Ascending aorta (tissue), 2 donors: Measurements from ENCODE around the gene CEPT1. TPM values are rescaled to one million over a fixed set of nuclear protein-coding genes. Genes with fewer than 3 reads are reported as not detected.
"Not testable (repeated sequence)": the region's sequence is repeated elsewhere in the genome, so short reads cannot be mapped to it uniquely, and the experiment has no call there.

Experiments
- DNase-seq, 2 donors: peaks; one replicate each; pipeline ENCODE4 v3.0.0-alpha.2; 2019; ENCODE audit warnings: low spot score in 2 of 2
- H3K27ac ChIP-seq, 2 donors: fragments of 200-600 bp; sonication (generic); one replicate each; pipeline ENCODE4 v1.5.1; 2016 to 2017; ENCODE audit warnings: mild to moderate bottlenecking in 1 of 2
- H3K27me3 ChIP-seq: fragments of 200-600 bp; sonication (generic); one replicate; pipeline ENCODE4 v1.5.1; 2017
- H3K36me3 ChIP-seq, 2 donors: fragments of 200-600 bp; sonication (generic); one replicate each; pipeline ENCODE4 v1.5.1; 2016
- H3K4me1 ChIP-seq, 2 donors: fragments of 200-600 bp; sonication (generic); one replicate each; pipeline ENCODE4 v1.5.1; 2016 to 2017; ENCODE audit warnings: mild to moderate bottlenecking in 1 of 2
- H3K4me3 ChIP-seq, 2 donors: fragments of 200-600 bp; sonication (generic); one replicate each; pipeline ENCODE4 v1.5.1; 2016 to 2017; ENCODE audit warnings: mild to moderate bottlenecking in 1 of 2
- H3K9me3 ChIP-seq, 2 donors: fragments of 200-600 bp; sonication (generic); one replicate each; pipeline ENCODE4 v1.5.1; 2016
- CTCF ChIP-seq, 3 experiments: fragments of 200-600 bp in 2 of 3; fragments of 450-650 bp in 1 of 3; sonication (generic) in 2 of 3; IDR thresholded peaks; one replicate each; pipeline ENCODE4 v1.5.1; 2016 to 2019; ENCODE audit warnings: antibody characterized with exemption in 3 of 3, mild to moderate bottlenecking in 1 of 3, moderate library complexity in 1 of 3
- intact Hi-C: fragments of 100-400 bp; cut with DNase I; formaldehyde crosslinking; loops from one replicate; pipeline ENCODE4 v1.15.1; 2023
- total RNA-seq: library from RNA; depleted of rRNA; stranded (reverse); fragments of >200 nt; gene quantifications from one replicate; pipeline ENCODE4 v1.1.0, GENCODE V29; 2016

CEPT1 gene
- 6.6 TPM for total RNA-seq

- peak within 1 kb of the TSS; percentile 84 to 97 for H3K4me3 ChIP-seq
Observed at GRCh38 chr1:111139956-111140679, at the start of gene CEPT1, which contains the start of gene DRAM2. CEPT1 (plus strand) TSS chr1:111140223; CDS start chr1:111147715, 7,492 bp downstream. DRAM2 (minus strand) TSS chr1:111140093; CDS start chr1:111131554, 8,539 bp downstream.

DNA sequence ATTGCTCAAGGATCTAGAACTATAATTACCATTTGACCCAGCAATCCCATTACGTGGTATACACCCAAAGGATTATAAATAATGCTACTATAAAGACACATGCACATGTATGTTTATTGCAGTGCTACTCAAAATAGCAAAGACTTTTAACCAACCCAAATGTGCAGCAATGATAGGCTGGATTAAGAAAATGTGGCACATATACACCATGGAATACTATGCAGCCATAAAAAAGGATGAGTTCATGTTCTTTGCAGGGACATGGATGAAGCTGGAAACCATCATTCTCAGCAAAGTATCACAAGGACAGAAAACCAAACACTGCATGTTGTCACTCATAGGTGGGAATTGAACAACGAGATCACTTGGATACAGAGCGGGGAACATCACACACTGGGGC, 44.6 kb upstream of the CEPT1 start:
- intact Hi-C loops, H3K4me3 ChIP-seq, DNase-seq, H3K36me3 ChIP-seq, H3K27ac ChIP-seq, H3K27me3 ChIP-seq, H3K4me1 ChIP-seq: not testable (repeated sequence)
- peaks cover 6 to 21% of the 10 kb centered on the region in 2 donors for H3K9me3 ChIP-seq

More at GRCh38 chr1:111139956-111140679, at the start of gene CEPT1, which contains the start of gene DRAM2:
- DNase-seq: peak; percentile 84 to 98
- H3K27ac ChIP-seq: peak within 1 kb of the TSS; percentile 90 to 98
- no peaks in the 10 kb centered on the region for H3K27me3 ChIP-seq
- peaks cover 3 to 9% of the 10 kb centered on the region in 2 donors for H3K36me3 ChIP-seq
- TF ChIP-seq CTCF (IDR thresholded peaks at IDR 0.05): no peak
- no peaks in the 10 kb centered on the region for H3K9me3 ChIP-seq
- intact Hi-C loops: loop anchor here (2.0 to 10.0 kb wide), 2 partner anchors 309 to 615 kb away; partner anchors contain the start of genes ATP5PB, DDX20 and WDR77
- peaks cover 0 to 15% of the 10 kb centered on the region in 2 donors for H3K4me1 ChIP-seq

GRCh38 chr1:111097356-111098099, 42.5 kb upstream of the CEPT1 start:
- no peak for DNase-seq
- H3K27me3 ChIP-seq: no peaks in the 10 kb centered on the region
- no peak overlapping the region for H3K4me3 ChIP-seq
- no peaks in the 10 kb centered on the region for H3K4me1 ChIP-seq
- intact Hi-C loops: no loop called here
- TF ChIP-seq CTCF (IDR thresholded peaks at IDR 0.05): no peak
- no peaks in the 10 kb centered on the region for H3K36me3 ChIP-seq
- H3K9me3 ChIP-seq: peaks cover 6 to 31% of the 10 kb centered on the region in 2 donors
- H3K27ac ChIP-seq: no peak overlapping the region

DNA sequence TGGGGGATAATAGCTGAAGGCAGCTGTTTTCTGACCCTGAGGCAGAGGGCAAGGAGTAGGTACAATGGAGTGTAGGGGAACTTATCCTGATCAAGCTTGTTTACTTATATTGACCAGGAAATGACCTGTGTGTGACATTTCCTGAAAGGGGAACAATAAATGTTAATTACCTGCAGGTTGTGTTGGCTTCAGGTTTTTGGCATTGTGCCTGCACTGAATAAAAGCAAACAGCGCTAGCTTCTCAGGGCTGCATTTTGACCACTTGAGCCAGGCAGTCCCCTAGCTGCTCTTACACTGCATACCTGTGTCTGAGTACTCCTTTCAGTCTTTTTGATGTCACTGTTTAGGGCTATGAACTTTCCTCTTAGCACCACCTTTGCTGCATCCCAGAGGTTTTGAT, 40.7 kb upstream of the CEPT1 start:
- Histone ChIP-seq H3K4me1 (no peaks in the 10 kb centered on the region), H3K36me3 (no peaks in the 10 kb centered on the region), H3K4me3 (no peak overlapping the region), H3K27ac (no peak overlapping the region), H3K9me3 (peaks cover 6 to 28% of the 10 kb centered on the region in 2 donors), H3K27me3 (no peaks in the 10 kb centered on the region)
- no peak for TF ChIP-seq CTCF (IDR thresholded peaks at IDR 0.05)
- intact Hi-C loops: no loop called here
- DNase-seq: no peak

- Histone ChIP-seq H3K27me3 (no peaks in the 10 kb centered on the region), H3K9me3 (peaks cover 4 to 22% of the 10 kb centered on the region in 2 donors), H3K36me3 (no peaks in the 10 kb centered on the region), H3K27ac (no peak overlapping the region), H3K4me1 (no peaks in the 10 kb centered on the region), H3K4me3 (no peak overlapping the region)
- DNase-seq: no peak
- no peak for TF ChIP-seq CTCF (IDR thresholded peaks at IDR 0.05)
- intact Hi-C loops: no loop called here
Observed at GRCh38 chr1:111101854-111102642, 38.0 kb upstream of the CEPT1 start.
